K562 (cell line): ENCODE results near the gene CTRB2. TPM values are rescaled to one million over a fixed set of nuclear protein-coding genes. Genes with fewer than 3 reads are reported as not detected.

Experiments
- ATAC-seq: fragments of 200-7000 bp; cut with Tn5 transposase; 3 replicates; pipeline ENCODE4 v1.9.1; 2020; ENCODE audit warnings: moderate library complexity
- BruUV-seq: library from RNA; stranded (reverse); fragments of 400-500 nt; replicated peaks from 2 replicates; lab custom pipeline; 2021; lab: Mats Ljungman, UMichigan
- CTCF ChIA-PET: fragments of 300-600 bp; formaldehyde crosslinking; extraction: SDS; loops from one replicate; lab custom pipeline; 2021; ENCODE audit warnings: low intra/inter-chr PET ratio; lab: Yijun Ruan, JAX
- POLR2A ChIA-PET: fragments of 300-600, 350-650 bp; sonication (Branson Sonifier 250); formaldehyde crosslinking; extraction: SDS; loops from one replicate; lab custom pipeline; 2021; ENCODE audit warnings: antibody characterized with exemption, inconsistent platforms; lab: Yijun Ruan, JAX
- DNase-seq, 4 experiments: peaks; one replicate each; pipeline versions ENCODE4 v3.0.0 to v3.0.0-alpha.2; 2011 to 2018; ENCODE audit warnings: low spot score in 3 of 4, mixed read lengths in 3 of 4; ENCODE audit errors: extremely low read depth in 1 of 4
- FAIRE-seq: peaks from 2 replicates; lab custom pipeline; 2011; peaks lifted over from hg19 to GRCh38; lab: Jason Lieb, UNC
- H2AFZ ChIP-seq: 2 replicates; pipeline ENCODE4 v1.6.0; 2011; ENCODE audit warnings: low read depth, low read length, control low read depth, inconsistent platforms
- H3K27ac ChIP-seq: fragments of 200-600 bp; 3 replicates; pipeline ENCODE4 v1.8.0; 2011; ENCODE audit warnings: low read depth, mild to moderate bottlenecking, control low read depth, inconsistent platforms, low read length, moderate library complexity, mixed read lengths; ENCODE audit errors: extremely low read depth
- H3K27me3 ChIP-seq, 2 experiments: fragments of 300-600 bp in 1 of 2; 2 replicates in 1 of 2; 3 replicates in 1 of 2; pipeline versions ENCODE4 v1.6.0 to v1.8.0; 2011; ENCODE audit warnings: inconsistent platforms in 2 of 2, low read length in 2 of 2, mild to moderate bottlenecking in 1 of 2, mixed read lengths in 1 of 2, moderate library complexity in 1 of 2; ENCODE audit not compliant: control insufficient read depth in 2 of 2, insufficient read depth in 2 of 2
- H3K36me3 ChIP-seq: fragments of 300-600 bp; 3 replicates; pipeline ENCODE4 v1.8.0; 2011; ENCODE audit warnings: mild to moderate bottlenecking, low read length, inconsistent platforms; ENCODE audit not compliant: control insufficient read depth, insufficient read depth
- H3K4me1 ChIP-seq, 2 experiments: fragments of 200-600 bp in 1 of 2; replicated peaks in 1 of 2; 2 replicates in 1 of 2; 3 replicates in 1 of 2; pipeline versions ENCODE4 v1.5.1 to v1.8.0; 2011; ENCODE audit warnings: inconsistent platforms in 2 of 2, low read length in 2 of 2, mild to moderate bottlenecking in 1 of 2, mixed read lengths in 1 of 2, moderate library complexity in 1 of 2; ENCODE audit not compliant: control insufficient read depth in 2 of 2, insufficient read depth in 2 of 2
- H3K4me2 ChIP-seq: 2 replicates; pipeline ENCODE4 v1.6.1; 2011; ENCODE audit warnings: low read length, control low read depth, inconsistent platforms, mixed read lengths; ENCODE audit not compliant: insufficient read depth
- H3K4me3 ChIP-seq: fragments of 200-600 bp; sonication (generic), shearing (Covaris generic); 2 replicates; pipeline ENCODE4 v1.5.1; 2016; ENCODE audit warnings: control low read depth, inconsistent platforms
- H3K79me2 ChIP-seq: fragments of 200-600 bp; 3 replicates; pipeline ENCODE4 v1.8.0; 2011; ENCODE audit warnings: low read length, inconsistent platforms; ENCODE audit not compliant: control insufficient read depth, insufficient read depth
- H3K9ac ChIP-seq, 2 experiments: 2 replicates each; pipeline versions ENCODE4 v1.6.0 to v1.6.1; 2011; ENCODE audit warnings: low read depth in 2 of 2, low read length in 2 of 2, control low read depth in 1 of 2, inconsistent platforms in 1 of 2, mild to moderate bottlenecking in 1 of 2, mixed read lengths in 1 of 2; ENCODE audit not compliant: insufficient read depth in 1 of 2
- H3K9me1 ChIP-seq: one replicate; pipeline ENCODE4 v1.6.0; 2011; ENCODE audit warnings: inconsistent platforms, mild to moderate bottlenecking, low read length, moderate library complexity; ENCODE audit not compliant: control insufficient read depth, insufficient read depth
- H3K9me3 ChIP-seq: replicated peaks from 2 replicates; pipeline ENCODE4 v1.5.1; 2011; ENCODE audit warnings: low read depth, low read length, inconsistent platforms; ENCODE audit not compliant: control insufficient read depth, insufficient read depth
- H4K20me1 ChIP-seq: replicated peaks from 2 replicates; pipeline ENCODE4 v1.6.1; 2011; ENCODE audit warnings: low read length, inconsistent platforms, mixed read lengths; ENCODE audit not compliant: control insufficient read depth, insufficient read depth
- ZFP36 ChIP-seq: fragments of 150-350 bp; IDR thresholded peaks from 2 replicates; pipeline ENCODE4 v1.6.1; 2018; ENCODE audit warnings: low read length, low read depth; ENCODE audit not compliant: partially characterized antibody
- WGBS: fragments of 100-300 bp; shearing (Covaris generic); methylation state at CpG from one replicate; pipeline ENCODE4 v1.1.6; 2016; ENCODE audit warnings: low coverage, mixed read lengths; ENCODE audit not compliant: insufficient coverage; ENCODE audit errors: missing lambda C conversion rate; 5-methylcytosine and 5-hydroxymethylcytosine counted together
- in situ Hi-C: fragments of 300-500 bp; cut with MboI; formaldehyde crosslinking; loops from 4 replicates; pipeline ENCODE4 v1.15.0; 2018; ENCODE audit warnings: inconsistent platforms, mixed read lengths
- intact Hi-C: fragments of 100-400 bp; cut with micrococcal nuclease; formaldehyde crosslinking; loops from 2 replicates; pipeline ENCODE4 v1.14.2; 2022
- polyA plus RNA-seq, 8 experiments: library from polyadenylated mRNA; depleted of rRNA in 4 of 8; stranded (reverse) in 5 of 8; unstranded in 3 of 8; fragments of >200 nt; fragmentation: Nextera tagmentation in 2 of 8; fragmentation: Illumina TruSeq in 1 of 8; extraction: Ambion mirVana in 2 of 8; extraction: Trizol in 1 of 8; gene quantifications; 2 replicates each; pipeline versions ENCODE4 v1.2.1 to v1.2.3, GENCODE V29; 2011 to 2014; ENCODE audit warnings: inconsistent platforms in 1 of 8, missing spikeins in 1 of 8
- total RNA-seq, 7 experiments: library from RNA; depleted of rRNA in 6 of 7; stranded (reverse); fragments of >200 nt in 6 of 7; fragmentation: Illumina TruSeq in 2 of 7; extraction: Trizol in 2 of 7; gene quantifications; 2 replicates each; pipeline versions ENCODE4 v1.2.1 to v1.2.3, GENCODE V29; 2011 to 2021; ENCODE audit warnings: low replicate concordance in 1 of 7
- TF ChIP-seq, protein P1 (sequence below): fragments of 150-350 bp; conservative IDR thresholded peaks from 2 replicates; pipeline ENCODE4 v1.6.1; 2014; ENCODE audit warnings: low read length

The CTRB2 gene
- total and polyA plus RNA-seq, 9 of the 15 experiments (the other 6 are each of a cell fraction or from before 2014, with no cell fraction given): 5.1 TPM; not detected in 8

DNA sequence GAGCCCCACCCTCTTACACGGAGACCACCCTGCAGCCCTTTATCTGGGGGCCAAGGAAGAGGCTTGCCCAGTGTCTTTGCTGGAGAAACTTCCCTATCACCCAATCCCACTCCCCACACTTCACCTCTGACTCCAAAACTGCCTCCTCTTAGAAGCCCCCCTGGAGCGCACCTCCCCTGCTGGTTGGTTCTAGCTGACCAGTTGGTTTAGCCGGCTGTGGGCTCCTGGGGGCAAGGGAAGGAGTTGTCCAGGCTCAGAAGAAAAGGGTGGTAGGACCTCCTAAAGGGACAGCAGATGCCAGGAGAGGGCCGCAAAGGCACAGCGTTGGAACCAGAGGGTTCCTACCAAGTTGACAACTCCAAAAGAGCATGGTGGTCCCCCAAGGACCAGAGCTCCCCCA is 42.5 kb upstream of the CTRB2 start:
- Histone ChIP-seq H3K4me1 (peaks cover 17 to 81% of the 10 kb centered on the region in 2 experiments; a peak in 4 of 5 replicates), H3K9ac (no peak overlapping the region), H3K4me2 (no peak overlapping the region), H3K9me1 (no peaks in the 10 kb centered on the region), H3K27ac (no peak overlapping the region), H3K9me3 (no peaks in the 10 kb centered on the region), H4K20me1 (peaks cover 37% of the 10 kb centered on the region), H3K79me2 (peaks cover 34% of the 10 kb centered on the region), H2AFZ (no peak overlapping the region), H3K4me3 (no peak overlapping the region), H3K27me3 (no peaks in the 10 kb centered on the region), H3K36me3 (no peaks in the 10 kb centered on the region)
- CTCF ChIA-PET: no interaction called here
- no peak for DNase-seq
- in situ Hi-C loops: no loop called here
- 74% methylated on average over 5 of the region's 5 CpGs for WGBS
- no peak for ATAC-seq
- no TSS peak for BruUV-seq
- FAIRE-seq: no peak
- intact Hi-C loops: no loop called here
- TF ChIP-seq, protein P1, sequence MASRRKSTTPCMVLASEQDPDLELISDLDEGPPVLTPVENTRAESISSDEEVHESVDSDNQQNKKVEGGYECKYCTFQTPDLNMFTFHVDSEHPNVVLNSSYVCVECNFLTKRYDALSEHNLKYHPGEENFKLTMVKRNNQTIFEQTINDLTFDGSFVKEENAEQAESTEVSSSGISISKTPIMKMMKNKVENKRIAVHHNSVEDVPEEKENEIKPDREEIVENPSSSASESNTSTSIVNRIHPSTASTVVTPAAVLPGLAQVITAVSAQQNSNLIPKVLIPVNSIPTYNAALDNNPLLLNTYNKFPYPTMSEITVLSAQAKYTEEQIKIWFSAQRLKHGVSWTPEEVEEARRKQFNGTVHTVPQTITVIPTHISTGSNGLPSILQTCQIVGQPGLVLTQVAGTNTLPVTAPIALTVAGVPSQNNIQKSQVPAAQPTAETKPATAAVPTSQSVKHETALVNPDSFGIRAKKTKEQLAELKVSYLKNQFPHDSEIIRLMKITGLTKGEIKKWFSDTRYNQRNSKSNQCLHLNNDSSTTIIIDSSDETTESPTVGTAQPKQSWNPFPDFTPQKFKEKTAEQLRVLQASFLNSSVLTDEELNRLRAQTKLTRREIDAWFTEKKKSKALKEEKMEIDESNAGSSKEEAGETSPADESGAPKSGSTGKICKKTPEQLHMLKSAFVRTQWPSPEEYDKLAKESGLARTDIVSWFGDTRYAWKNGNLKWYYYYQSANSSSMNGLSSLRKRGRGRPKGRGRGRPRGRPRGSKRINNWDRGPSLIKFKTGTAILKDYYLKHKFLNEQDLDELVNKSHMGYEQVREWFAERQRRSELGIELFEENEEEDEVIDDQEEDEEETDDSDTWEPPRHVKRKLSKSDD: no peak
- TF ChIP-seq ZFP36: peak; percentile 34
- POLR2A ChIA-PET: interaction anchor here (0.7 to 1.0 kb wide), 2 partner anchors 25 to 113 kb away, joined by 3 to 5 read pairs; no protein-coding TSS in a partner anchor
